Measurements from ENCODE around the gene INO80.

INO80 gene

DNA sequence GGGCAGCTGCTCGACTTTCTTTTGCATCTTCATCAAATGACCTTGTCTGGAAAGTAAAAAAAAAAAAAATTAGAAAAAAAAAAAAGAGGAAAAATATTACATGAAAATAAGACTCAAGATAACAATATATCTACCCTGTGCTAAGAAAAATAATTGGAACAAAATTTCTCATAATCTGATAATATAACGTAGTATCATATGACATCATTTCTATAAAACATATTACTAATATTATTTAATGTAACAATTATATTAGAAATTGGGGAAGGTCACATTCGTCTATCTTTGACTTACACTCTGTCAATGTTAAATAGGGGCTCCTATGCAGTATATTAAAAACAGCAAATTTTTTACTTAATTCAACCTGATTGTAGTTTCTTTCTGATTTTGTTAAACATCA lies 44.1 kb downstream of the INO80 start:
- no peak overlapping the region for H3K4me3 ChIP-seq (ENCODE audit: low read depth, low read length, poor library complexity, severe bottlenecking)
- H4K20me1 ChIP-seq (ENCODE audit: insufficient read depth, low read length), result no peaks in the 10 kb centered on the region
- no peaks in the 10 kb centered on the region for H3F3A ChIP-seq (ENCODE audit: insufficient read depth, low read length)
- H3K27ac ChIP-seq (ENCODE audit: low read depth, low read length, poor library complexity, severe bottlenecking), result no peak overlapping the region
- no peaks in the 10 kb centered on the region for H3K9me3 ChIP-seq (ENCODE audit: low read length)
- H2AFZ ChIP-seq (ENCODE audit: low read length), result no peak overlapping the region
- no peaks in the 10 kb centered on the region for H3K27me3 ChIP-seq (ENCODE audit: insufficient read depth, low read length)
- no peaks in the 10 kb centered on the region for H3K4me1 ChIP-seq (ENCODE audit: insufficient read depth, low read length, severe bottlenecking)
- H3K9ac ChIP-seq (ENCODE audit: low read length), result no peak overlapping the region
- no peak overlapping the region for H3K4me2 ChIP-seq (ENCODE audit: low read length)
- H3K36me3 ChIP-seq (ENCODE audit: insufficient read depth, low read length), result peaks cover 89% of the 10 kb centered on the region
- TF ChIP-seq, protein P1, sequence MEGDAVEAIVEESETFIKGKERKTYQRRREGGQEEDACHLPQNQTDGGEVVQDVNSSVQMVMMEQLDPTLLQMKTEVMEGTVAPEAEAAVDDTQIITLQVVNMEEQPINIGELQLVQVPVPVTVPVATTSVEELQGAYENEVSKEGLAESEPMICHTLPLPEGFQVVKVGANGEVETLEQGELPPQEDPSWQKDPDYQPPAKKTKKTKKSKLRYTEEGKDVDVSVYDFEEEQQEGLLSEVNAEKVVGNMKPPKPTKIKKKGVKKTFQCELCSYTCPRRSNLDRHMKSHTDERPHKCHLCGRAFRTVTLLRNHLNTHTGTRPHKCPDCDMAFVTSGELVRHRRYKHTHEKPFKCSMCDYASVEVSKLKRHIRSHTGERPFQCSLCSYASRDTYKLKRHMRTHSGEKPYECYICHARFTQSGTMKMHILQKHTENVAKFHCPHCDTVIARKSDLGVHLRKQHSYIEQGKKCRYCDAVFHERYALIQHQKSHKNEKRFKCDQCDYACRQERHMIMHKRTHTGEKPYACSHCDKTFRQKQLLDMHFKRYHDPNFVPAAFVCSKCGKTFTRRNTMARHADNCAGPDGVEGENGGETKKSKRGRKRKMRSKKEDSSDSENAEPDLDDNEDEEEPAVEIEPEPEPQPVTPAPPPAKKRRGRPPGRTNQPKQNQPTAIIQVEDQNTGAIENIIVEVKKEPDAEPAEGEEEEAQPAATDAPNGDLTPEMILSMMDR (IDR thresholded peaks at IDR 0.05; ENCODE audit: low read length), result no peak
- TF ChIP-seq EZH2 (IDR thresholded peaks at IDR 0.05; ENCODE audit: borderline replicate concordance, low read length), result no peak
- no peaks in the 10 kb centered on the region for H3K9me2 ChIP-seq (ENCODE audit: low read depth, low read length)
- no peaks in the 10 kb centered on the region for H3K79me2 ChIP-seq (ENCODE audit: insufficient read depth, low read length)

DNA sequence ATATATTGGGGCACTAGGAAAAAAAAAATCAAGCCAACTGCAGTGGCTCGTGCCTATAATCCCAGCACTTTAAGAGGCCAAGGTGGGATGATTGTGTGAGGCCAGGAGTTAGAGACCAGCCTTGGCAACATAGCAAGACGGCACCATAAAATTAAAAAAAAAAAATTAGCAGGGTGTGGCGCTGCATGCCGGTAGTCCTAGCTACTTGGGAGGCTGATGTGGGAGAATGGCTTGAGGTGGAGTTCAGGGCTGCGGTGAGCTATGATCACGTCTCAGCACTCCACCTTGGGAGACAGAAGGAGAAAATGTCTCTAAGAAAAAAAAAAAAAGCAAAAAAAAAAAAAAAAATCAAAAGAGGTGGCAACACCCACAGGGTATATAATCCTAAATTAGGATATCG lies 49.6 kb downstream of the INO80 start:
- H3K4me2 ChIP-seq (ENCODE audit: low read length), result no peak overlapping the region
- no peak overlapping the region for H3K9ac ChIP-seq (ENCODE audit: low read length)
- no peak overlapping the region for H2AFZ ChIP-seq (ENCODE audit: low read length)
- H3K79me2 ChIP-seq (ENCODE audit: insufficient read depth, low read length), result no peaks in the 10 kb centered on the region
- no peak overlapping the region for H3K27ac ChIP-seq (ENCODE audit: low read depth, low read length, poor library complexity, severe bottlenecking)
- no peaks in the 10 kb centered on the region for H3F3A ChIP-seq (ENCODE audit: insufficient read depth, low read length)
- peaks cover 8% of the 10 kb centered on the region; the same call in 1 of the 2 replicates for H3K9me3 ChIP-seq (ENCODE audit: low read length)
- TF ChIP-seq EZH2 (IDR thresholded peaks at IDR 0.05; ENCODE audit: borderline replicate concordance, low read length), result no peak
- TF ChIP-seq, protein P1 (IDR thresholded peaks at IDR 0.05; ENCODE audit: low read length), result no peak
- no peaks in the 10 kb centered on the region for H3K27me3 ChIP-seq (ENCODE audit: insufficient read depth, low read length)
- peaks cover 94% of the 10 kb centered on the region for H3K36me3 ChIP-seq (ENCODE audit: insufficient read depth, low read length)
- H3K4me3 ChIP-seq (ENCODE audit: low read depth, low read length, poor library complexity, severe bottlenecking), result no peak overlapping the region
- no peaks in the 10 kb centered on the region for H3K9me2 ChIP-seq (ENCODE audit: low read depth, low read length)
- no peaks in the 10 kb centered on the region for H4K20me1 ChIP-seq (ENCODE audit: insufficient read depth, low read length)
- no peaks in the 10 kb centered on the region for H3K4me1 ChIP-seq (ENCODE audit: insufficient read depth, low read length, severe bottlenecking)

DNA sequence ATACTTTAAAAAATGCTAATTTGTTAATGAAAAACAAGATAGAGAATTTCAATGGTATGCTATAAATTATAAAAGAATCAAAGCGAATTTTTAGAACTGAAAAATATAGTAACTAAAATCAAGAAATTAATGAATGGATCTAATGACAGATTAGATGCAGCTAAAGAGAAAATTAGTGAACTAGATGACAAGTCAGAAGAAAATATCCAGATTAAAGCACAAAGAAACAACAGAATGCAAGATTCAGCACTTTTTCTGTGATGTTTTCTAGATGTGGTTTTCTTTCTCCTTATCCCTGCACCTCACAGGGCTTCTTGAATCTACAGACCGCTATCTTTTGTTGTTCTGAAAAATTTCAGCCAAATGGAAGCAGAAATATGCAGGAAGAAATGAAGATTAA lies 54.4 kb downstream of the INO80 start:
- no peak for TF ChIP-seq EZH2 (IDR thresholded peaks at IDR 0.05; ENCODE audit: borderline replicate concordance, low read length)
- TF ChIP-seq, protein P1 (IDR thresholded peaks at IDR 0.05; ENCODE audit: low read length), result no peak
- Histone ChIP-seq H3K36me3 (ENCODE audit: insufficient read depth, low read length) (peaks cover 94% of the 10 kb centered on the region), H2AFZ (ENCODE audit: low read length) (no peak overlapping the region), H4K20me1 (ENCODE audit: insufficient read depth, low read length) (no peaks in the 10 kb centered on the region), H3F3A (ENCODE audit: insufficient read depth, low read length) (no peaks in the 10 kb centered on the region), H3K27ac (ENCODE audit: low read depth, low read length, poor library complexity, severe bottlenecking) (no peak overlapping the region), H3K4me2 (ENCODE audit: low read length) (no peak overlapping the region), H3K27me3 (ENCODE audit: insufficient read depth, low read length) (no peaks in the 10 kb centered on the region), H3K9ac (ENCODE audit: low read length) (no peak overlapping the region), H3K4me3 (ENCODE audit: low read depth, low read length, poor library complexity, severe bottlenecking) (no peak overlapping the region), H3K79me2 (ENCODE audit: insufficient read depth, low read length) (no peaks in the 10 kb centered on the region), H3K9me3 (ENCODE audit: low read length) (peaks cover 8% of the 10 kb centered on the region; the same call in 1 of the 2 replicates), H3K4me1 (ENCODE audit: insufficient read depth, low read length, severe bottlenecking) (no peaks in the 10 kb centered on the region), H3K9me2 (ENCODE audit: low read depth, low read length) (no peaks in the 10 kb centered on the region)

Data from OCI-LY1 (cell line).